Prostate gland (tissue), 2 donors: ENCODE results near the gene RENBP. TPM values are rescaled to one million over a fixed set of nuclear protein-coding genes. Genes with fewer than 3 reads are reported as not detected.

ENCODE experiments used
- DNase-seq: peaks from one replicate; pipeline ENCODE4 v3.0.0-alpha.2; 2019; ENCODE audit warnings: low spot score
- H3K27ac ChIP-seq, 2 donors: fragments of 200-600 bp; sonication (generic); 2 replicates each; pipeline ENCODE4 v1.5.1; 2017 to 2019
- H3K27me3 ChIP-seq: fragments of 200-600 bp; sonication (generic); replicated peaks from 2 replicates; pipeline ENCODE4 v1.5.1; 2019; ENCODE audit not compliant: insufficient read depth
- H3K36me3 ChIP-seq, 2 donors: fragments of 200-600 bp; sonication (generic); 1 replicate in 1 of 2; 2 replicates in 1 of 2; pipeline versions ENCODE4 v1.5.1 to v1.8.1; 2017 to 2019
- H3K4me1 ChIP-seq: fragments of 200-600 bp; sonication (generic); replicated peaks from 2 replicates; pipeline ENCODE4 v1.5.1; 2019
- H3K4me3 ChIP-seq, 2 donors: fragments of 200-600 bp; sonication (generic); 2 replicates each; pipeline ENCODE4 v1.5.1; 2017 to 2019
- H3K9me3 ChIP-seq: fragments of 200-600 bp; sonication (generic); 2 replicates; pipeline ENCODE4 v1.5.1; 2017
- CTCF ChIP-seq, 4 experiments: fragments of 200-600 bp in 2 of 4; fragments of 450-650 bp in 2 of 4; sonication (generic) in 2 of 4; IDR thresholded peaks; 1 replicate in 3 of 4; 2 replicates in 1 of 4; pipeline ENCODE4 v1.5.1; 2016 to 2019; ENCODE audit warnings: antibody characterized with exemption in 4 of 4, mild to moderate bottlenecking in 2 of 4, moderate library complexity in 2 of 4
- POLR2A ChIP-seq: fragments of 450-650 bp; IDR thresholded peaks from one replicate; pipeline ENCODE4 v1.6.1; 2016; ENCODE audit warnings: antibody characterized with exemption, mild to moderate bottlenecking
- POLR2AphosphoS5 ChIP-seq: sonication (generic); formaldehyde crosslinking; IDR thresholded peaks from one replicate; pipeline ENCODE4 v1.6.1; 2017; ENCODE audit warnings: antibody characterized with exemption
- WGBS: methylation state at CpG from one replicate; pipeline ENCODE4 v1.1.5; 2018; 5-methylcytosine and 5-hydroxymethylcytosine counted together
- intact Hi-C: fragments of 100-400 bp; cut with DNase I; formaldehyde crosslinking; loops from one replicate; pipeline ENCODE4 v1.14.2; 2022
- total RNA-seq, 2 donors: library from RNA; depleted of rRNA; stranded (reverse); fragments of >200 nt; gene quantifications; one replicate each; pipeline ENCODE4 v1.1.0, GENCODE V29; 2016

RENBP gene
- total RNA-seq, 2 donors from 2014 or later: 2.4 to 4.4 TPM

GRCh38 chrX:153900831-153901752 lies 43.4 kb downstream of the RENBP start:
- intact Hi-C loops: no loop called here
- no peaks in the 10 kb centered on the region for H3K4me1 ChIP-seq
- DNase-seq: no peak
- WGBS: 32% methylated on average over 22 of the region's 26 CpGs
- H3K4me3 ChIP-seq: no peak overlapping the region
- no peaks in the 10 kb centered on the region for H3K36me3 ChIP-seq
- H3K27me3 ChIP-seq: no peaks in the 10 kb centered on the region
- H3K27ac ChIP-seq: no peak overlapping the region
- no peaks in the 10 kb centered on the region for H3K9me3 ChIP-seq
- TF ChIP-seq POLR2A (no peak), CTCF (IDR thresholded peaks at IDR 0.05) (no peak), POLR2AphosphoS5 (no peak)

GRCh38 chrX:153897899-153898298 lies 46.5 kb downstream of the RENBP start:
- Histone ChIP-seq H3K36me3 (no peaks in the 10 kb centered on the region), H3K9me3 (no peaks in the 10 kb centered on the region), H3K27me3 (no peaks in the 10 kb centered on the region), H3K27ac (no peak overlapping the region), H3K4me3 (no peak overlapping the region), H3K4me1 (no peaks in the 10 kb centered on the region)
- intact Hi-C loops: no loop called here
- DNase-seq: no peak
- TF ChIP-seq CTCF (IDR thresholded peaks at IDR 0.05): no peak
- TF ChIP-seq POLR2AphosphoS5: no peak
- TF ChIP-seq POLR2A: no peak

DNA sequence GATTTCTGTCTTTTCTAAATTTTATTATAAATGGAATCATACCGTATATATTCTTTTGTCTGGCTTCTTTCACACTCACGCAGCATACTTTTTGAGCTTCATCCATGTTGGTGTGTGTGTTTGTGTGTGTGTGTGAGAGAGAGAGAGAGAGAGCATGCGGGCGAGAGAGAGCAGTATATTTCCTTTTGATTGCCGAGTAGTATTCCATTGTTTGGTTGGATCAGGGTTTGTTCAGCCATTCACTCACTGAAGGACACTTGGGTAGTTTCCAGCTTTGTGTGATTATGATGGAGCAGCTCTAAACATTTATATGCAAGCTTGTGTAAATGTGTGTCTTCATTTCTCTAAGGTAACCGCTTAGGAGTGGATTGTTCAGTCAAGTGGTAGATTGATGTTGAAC lies 55.3 kb downstream of the RENBP start:
- Histone ChIP-seq H3K4me1 (no peaks in the 10 kb centered on the region), H3K27me3 (peaks cover 2% of the 10 kb centered on the region), H3K9me3 (no peaks in the 10 kb centered on the region), H3K4me3 (no peak overlapping the region), H3K27ac (no peak overlapping the region), H3K36me3 (no peaks in the 10 kb centered on the region)
- TF ChIP-seq POLR2A (no peak), CTCF (IDR thresholded peaks at IDR 0.05) (no peak), POLR2AphosphoS5 (no peak)
- intact Hi-C loops: no loop called here
- DNase-seq: no peak
- 91% methylated on average over 6 of the region's 6 CpGs for WGBS

GRCh38 chrX:153888344-153888743 lies 56.1 kb downstream of the RENBP start:
- Histone ChIP-seq H3K4me1 (no peaks in the 10 kb centered on the region), H3K9me3 (no peaks in the 10 kb centered on the region), H3K27me3 (peaks cover 2% of the 10 kb centered on the region), H3K27ac (no peak overlapping the region), H3K4me3 (no peak overlapping the region), H3K36me3 (no peaks in the 10 kb centered on the region)
- DNase-seq: no peak
- intact Hi-C loops: no loop called here
- WGBS: 24% methylated on average over 6 of the region's 6 CpGs
- TF ChIP-seq POLR2AphosphoS5: no peak
- TF ChIP-seq POLR2A: no peak
- TF ChIP-seq CTCF (IDR thresholded peaks at IDR 0.05): no peak

DNA sequence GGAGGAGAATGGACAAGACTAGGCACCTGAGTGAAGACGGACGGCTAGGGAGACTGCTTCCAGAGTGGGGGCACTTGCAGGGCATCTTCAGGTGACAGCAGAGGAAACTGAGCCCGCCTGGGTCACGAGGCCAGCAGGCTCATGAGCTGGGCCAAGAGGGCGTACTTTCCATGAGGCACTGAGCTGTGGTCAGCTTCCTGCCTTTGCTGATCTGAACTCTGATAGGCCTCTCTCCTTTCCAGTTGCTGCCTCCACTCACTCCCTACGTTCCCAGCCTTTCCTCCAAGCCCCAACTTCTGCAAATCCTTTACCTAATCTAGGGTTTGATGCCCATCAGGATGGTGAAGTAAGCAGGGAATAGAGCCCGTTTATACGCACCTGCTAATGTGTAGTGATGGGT lies 57.1 kb downstream of the RENBP start:
- Histone ChIP-seq H3K27me3 (peaks cover 2% of the 10 kb centered on the region), H3K4me3 (no peak overlapping the region), H3K4me1 (no peaks in the 10 kb centered on the region), H3K9me3 (no peaks in the 10 kb centered on the region), H3K27ac (no peak overlapping the region), H3K36me3 (no peaks in the 10 kb centered on the region)
- TF ChIP-seq POLR2AphosphoS5 (no peak), CTCF (IDR thresholded peaks at IDR 0.05) (no peak), POLR2A (no peak)
- intact Hi-C loops: no loop called here
- no peak for DNase-seq
- 62% methylated on average over 8 of the region's 8 CpGs for WGBS
